ENCODE data around the gene PFKM.

The PFKM gene

GRCh38 chr12:48157889-48158370, 38.8 kb downstream of the PFKM start:
- no peak for DNase-seq

DNA sequence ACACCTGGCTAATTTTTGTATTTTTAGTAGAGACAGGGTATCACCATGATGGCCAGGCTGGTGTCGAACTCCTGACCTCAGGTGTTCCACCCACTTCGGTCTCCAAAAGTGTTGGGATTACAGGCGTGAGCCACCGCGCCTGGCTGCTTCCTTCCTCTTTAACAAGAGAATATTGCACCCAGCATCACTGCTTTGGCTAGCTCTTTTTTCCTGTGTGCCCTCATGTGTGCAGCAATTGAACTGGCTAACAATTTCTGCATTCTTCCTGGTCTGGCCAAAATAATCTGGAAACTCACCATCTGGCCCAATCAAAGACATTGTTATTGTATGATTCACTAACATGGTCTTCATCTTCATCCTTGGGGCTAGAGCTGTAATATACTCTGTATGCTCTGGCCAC, 40.9 kb downstream of the PFKM start:
- peak; percentile 53 for DNase-seq

DNA sequence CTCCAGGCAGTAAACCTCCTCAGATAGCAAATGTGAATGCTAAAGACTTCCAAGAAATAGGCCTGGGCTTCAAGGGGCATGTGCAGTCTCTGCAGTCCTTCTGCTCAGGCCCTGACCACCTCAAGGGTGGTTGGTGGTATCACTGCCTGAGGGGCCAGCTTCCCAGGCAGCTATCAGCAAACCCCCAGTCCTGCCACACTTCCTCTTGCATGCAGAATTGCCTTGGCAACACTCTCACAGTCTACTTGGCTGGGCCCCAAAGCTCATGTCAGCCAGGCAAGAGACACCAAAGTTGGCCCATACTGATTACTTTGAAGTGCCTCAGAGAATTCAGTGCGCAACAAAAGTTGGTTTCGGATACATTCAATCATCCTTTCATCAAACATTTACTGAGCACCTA, 41.6 kb downstream of the PFKM start:
- DNase-seq, result peak; percentile 80

- no peak for DNase-seq
Observed at GRCh38 chr12:48163150-48163747, 44.1 kb downstream of the PFKM start.

DNA sequence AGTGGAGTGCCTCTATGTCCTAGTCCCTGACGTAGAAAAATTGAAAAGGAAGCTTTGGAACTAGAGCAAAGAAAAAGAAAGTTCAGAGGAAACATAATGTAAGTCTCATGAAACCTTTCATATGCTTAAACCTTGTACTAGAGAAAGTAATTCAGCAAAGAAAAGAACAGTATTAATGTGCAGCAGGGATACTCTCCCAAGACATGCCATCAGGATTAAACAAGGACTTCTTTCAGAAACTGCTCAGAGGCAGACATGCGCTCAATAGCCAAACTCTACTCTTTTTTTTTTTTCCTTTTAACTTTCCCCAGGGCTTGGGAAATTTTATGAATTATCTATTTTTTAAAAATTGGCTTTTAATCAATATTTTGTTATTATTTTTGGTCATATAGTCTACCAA, 45.3 kb downstream of the PFKM start:
- DNase-seq, result no peak

DNA sequence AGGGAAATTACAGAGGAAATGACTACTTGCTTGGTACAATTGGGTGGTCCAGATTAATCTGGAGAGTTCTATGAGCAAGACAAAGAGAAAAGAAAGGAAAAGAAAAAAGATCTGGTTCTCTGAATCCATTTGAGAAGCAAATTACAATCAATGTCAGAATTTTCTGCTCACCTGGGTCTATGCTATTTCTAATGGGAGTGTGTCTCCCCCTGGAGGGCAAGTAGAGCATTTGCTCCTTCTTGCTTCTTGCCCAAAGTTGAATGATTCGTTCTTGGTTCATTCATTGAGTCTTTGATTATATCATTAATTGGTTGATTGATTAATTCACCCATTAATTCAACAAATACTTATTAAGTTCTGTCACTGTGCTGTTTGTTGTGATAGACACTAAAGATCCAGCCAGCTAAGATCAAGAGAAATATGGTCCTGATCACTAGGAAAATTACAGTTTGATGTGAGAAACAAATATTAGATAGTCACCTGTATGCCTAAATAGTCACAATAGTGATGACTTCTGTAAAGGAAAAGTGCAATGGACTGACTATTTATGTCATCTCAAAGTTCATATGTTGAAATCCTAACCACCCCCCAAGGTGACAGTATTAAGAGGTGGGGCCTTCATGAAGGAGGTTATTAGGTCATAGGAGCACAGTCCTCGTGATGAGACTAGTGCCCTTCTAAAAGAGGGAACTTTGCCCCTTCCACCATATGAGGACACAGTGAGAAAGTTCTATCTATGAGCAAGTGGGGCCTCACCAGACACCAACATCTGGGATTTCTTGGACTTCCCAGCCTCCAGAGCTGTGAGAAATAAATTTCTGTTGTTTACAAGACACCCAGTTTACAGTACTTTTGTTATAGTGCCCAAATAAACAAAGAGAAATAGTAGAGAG, 46.2 kb downstream of the PFKM start:
- peak; percentile 26 for DNase-seq

DNA sequence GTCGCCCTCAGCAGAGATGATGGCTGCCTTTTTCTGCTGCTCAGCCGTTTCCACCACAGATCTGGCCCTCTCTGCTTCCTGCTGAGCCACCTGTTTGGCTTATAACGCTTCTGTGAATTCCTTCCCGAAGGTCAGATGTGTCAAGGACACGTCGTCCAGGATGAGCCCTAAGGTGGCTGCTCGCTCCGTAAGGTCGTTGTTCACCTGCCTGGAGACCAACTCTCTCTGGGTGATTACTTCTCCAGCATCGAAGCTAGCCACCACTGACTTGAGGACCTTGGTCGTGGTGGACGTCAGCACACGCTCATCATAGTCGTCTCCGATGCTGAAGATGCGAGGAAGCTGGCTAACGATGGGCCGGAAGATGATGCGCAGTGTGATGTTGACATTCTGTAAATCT, 49.8 kb downstream of the PFKM start:
- no peak for DNase-seq

DNA sequence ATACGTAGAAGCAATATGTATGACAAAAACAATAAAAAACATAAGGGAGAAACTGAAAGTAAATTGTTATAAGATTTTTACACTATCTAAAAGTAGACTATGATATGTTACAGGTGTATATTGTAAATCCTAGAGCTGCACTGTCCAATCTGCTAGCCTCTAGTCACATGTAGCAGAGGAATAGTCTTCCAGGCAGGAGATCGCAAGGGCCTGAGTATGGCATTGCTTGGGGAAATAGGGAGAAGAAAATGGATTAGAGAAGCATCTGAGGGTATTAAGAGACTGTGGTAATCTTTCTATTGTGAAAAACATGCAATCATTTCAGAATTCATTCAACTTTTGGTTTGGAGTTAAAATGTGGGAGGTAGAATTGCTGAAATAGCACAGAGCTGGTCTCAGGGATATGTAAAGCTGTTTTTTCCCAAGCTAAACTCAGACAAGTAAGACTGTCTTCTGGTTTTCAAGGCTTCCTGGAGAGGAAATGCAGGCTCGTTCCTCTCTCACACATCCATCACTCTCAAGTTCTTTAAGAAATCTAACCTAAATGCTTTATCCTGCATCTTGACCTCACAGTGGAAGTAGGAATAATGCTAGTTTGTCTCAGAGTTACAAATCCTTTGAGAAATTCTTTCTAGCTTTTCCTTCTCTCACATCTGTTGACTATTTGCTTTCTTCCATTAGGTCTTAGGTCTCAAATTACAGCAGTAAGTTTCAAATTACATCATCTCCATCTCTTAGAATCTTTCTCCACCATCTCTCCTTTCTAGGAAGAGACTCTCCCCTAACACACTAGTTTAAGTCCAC, 56.7 kb downstream of the PFKM start:
- no peak for DNase-seq

DNA sequence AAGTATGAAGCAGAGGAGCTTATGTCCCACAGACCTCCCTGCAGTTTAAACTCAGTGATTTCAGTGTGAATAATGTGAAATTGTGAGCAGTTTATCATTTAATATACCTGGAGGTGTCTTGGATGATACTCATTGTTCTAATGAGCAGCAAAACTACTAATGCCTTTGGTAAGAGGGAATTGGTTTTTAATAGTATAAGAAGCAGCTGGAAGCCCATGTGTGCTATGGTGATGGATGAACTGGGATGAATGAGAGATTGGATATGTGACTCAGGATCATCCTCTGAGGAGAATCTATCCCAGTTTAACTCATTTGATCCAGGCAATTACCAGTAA, 57.2 kb downstream of the PFKM start:
- DNase-seq, result no peak

- no peak for DNase-seq
Observed at GRCh38 chr12:48177982-48178381, 58.8 kb downstream of the PFKM start.

DNA sequence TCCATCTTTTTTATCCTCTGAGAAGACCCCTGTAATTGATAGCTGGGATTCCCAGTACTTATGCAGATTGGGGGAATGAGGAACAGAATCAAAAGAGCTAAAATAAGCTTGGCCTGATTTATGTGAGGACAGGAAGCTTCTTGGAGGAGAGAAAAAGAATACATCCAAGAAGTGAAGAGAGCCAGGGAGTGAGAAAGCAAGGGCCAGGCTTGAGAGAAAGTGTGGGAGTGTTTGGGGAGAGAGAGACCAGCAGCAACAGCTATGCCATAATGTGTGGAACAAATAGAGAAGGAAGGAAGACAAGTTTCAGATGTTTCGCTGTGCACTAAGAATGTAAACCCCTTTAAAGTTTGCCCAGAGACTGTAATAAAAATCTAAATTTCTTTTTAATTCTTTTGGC, 60.3 kb downstream of the PFKM start:
- no peak for DNase-seq

DNA sequence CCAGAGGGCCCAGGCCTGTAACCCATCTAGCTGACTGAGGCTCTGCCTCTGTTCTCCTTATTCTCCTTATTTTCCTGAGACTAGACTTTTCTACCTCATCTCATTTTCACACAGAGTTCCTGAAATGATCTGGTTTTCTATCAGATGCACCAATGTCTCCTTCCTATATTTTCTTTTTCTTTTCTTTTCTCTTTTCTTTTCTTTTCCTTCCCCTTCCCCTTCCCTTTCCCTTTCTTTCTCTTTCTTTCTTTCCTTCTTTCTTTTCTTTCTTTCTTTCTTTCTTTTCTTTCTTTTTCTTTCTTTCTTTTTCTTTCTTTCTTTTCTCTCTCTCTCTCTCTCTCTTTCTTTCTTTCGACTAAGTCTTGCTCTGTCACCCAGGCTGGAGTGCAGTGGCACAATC, 61.3 kb downstream of the PFKM start:
- DNase-seq, result no peak

DNA sequence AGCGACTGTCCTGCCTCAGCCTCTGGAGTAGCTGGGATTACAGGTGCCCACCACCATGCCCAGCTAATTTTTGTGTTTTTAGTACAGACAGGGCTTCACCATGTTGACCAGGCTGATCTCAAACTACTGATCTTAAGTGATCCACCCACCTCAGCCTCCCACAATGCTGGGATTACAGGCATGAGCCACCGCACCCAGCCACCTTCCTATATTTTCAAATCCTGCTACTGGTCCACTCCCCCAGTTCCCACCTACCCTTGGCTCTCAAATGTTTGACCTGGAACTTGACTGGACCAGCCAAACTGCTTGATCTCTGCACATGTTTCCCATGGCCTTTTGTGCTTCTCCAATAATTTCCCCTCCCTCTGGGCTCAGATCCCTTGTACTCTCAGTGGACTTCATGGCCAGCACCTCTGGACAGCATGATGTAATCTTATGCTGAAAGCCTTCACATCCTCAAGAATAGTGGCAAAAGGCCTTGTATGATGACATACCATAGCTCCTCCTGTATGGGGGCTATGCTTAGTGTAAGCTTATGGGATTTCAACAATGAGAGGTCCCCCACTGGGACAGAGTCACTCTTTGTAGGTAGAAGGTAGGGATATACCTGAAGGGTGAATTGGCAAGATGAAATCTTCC, 61.8 kb downstream of the PFKM start:
- no peak for DNase-seq

DNA sequence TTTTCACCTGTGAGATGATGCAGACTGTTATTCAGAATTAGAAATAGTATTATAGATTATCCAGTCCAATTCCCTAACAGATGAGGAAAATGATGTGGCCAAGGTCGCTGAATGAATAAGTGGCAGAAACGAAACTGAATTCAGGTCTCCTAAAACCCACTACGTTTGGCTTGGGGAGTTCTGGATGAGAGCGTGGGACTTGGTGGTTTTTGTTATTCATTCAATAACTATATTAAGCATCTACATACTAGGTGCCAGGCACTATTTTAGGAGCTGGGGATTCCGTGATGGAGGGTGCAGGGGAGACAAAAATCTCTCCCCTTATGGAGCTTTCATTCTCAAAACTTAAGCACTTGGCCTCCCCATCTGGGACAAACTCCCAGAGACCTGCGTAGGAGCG, 63.5 kb downstream of the PFKM start:
- no peak for DNase-seq

- DNase-seq, result no peak
Observed at GRCh38 chr12:48183091-48183875, 64.1 kb downstream of the PFKM start, which contains the start of gene CCDC184. Gene CCDC184, plus strand, starts transcription at chr12:48183644. Its CDS starts 479 bp downstream, at chr12:48184123.

DNA sequence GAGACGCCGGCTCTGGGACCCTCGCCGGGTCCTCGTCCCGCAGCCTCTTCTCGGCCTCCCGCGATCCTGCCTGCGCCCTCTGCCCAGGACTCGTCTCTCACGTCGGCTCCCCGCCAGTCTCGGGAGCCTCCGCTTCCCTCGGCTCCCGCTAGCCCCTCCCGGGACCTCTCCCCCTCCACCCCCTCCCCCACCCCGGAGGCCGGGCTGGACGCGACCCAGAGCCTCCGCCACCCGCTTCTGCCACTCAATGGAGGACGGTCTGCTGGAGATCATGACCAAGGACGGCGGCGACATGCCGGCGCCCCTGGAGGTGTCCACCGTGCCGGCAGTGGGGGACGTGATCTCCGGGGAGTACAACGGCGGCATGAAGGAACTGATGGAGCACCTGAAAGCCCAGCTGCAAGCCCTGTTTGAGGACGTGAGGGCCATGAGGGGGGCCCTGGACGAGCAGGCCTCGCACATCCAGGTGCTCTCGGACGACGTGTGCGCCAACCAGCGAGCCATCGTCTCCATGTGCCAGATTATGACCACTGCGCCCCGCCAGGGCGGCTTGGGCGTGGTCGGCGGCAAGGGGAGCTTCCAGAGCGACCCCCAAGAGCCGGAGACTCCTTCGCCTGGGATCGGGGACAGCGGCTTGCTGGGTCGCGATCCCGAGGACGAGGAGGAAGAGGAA, 64.8 kb downstream of the PFKM start:
- DNase-seq, result no peak

DNA sequence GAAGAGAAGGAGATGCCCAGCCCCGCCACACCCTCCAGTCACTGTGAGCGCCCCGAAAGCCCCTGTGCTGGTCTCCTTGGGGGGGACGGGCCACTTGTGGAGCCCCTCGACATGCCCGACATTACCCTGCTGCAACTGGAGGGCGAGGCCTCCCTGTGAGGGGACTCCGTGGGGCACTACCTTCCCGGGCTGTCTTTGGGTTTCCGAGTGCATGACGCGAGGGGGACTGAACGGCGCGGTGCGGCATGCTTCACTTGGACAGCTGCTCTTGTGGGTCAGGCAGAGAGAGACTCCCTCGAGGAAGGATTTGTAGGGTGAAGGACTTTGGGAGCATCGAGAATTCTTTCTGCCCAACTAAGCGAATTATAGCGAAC, 65.4 kb downstream of the PFKM start:
- no peak for DNase-seq

- no peak for DNase-seq
Observed at GRCh38 chr12:48185181-48185919, 66.2 kb downstream of the PFKM start.

DNA sequence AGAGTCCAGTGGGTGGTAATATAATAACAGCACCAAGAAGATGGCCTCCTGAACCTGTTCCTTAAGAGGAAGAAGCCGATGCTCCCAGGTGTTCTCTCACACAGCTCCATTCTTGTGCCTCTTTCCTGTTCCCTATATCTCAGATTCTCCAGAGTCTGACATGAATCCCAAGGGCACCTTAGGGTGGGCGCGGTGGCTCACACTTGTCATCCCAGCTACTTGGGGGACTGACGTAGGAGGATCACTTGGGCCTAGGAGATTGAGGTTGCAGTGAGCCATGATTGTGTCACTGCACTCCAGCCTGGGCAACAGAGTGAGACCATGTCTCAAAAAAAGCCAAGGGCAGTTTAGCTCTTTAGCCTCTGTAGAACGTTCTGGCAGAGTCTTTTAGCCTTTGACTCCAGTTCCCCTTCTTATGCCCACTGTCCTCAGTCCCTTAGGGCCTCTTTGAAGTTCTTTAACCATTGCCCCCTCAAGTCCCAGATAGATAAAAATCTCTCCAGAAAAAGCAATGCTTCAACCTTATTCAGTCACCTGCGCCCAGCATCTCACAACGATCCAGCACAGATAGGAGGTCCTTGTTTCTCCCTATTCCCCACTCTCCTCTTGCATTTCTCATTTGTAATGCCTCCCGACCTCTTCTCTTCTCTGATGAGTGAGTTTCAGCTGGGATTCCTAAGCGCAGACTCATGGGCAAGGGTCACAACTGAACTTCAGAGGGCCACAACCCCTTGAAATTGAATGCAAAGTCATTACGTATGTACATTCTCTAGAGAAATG, 68.9 kb downstream of the PFKM start:
- DNase-seq, result no peak
